ENCODE measurements around the gene EGLN2. TPM values are rescaled to one million over a fixed set of nuclear protein-coding genes. Genes with fewer than 3 reads are reported as not detected.
"Not testable (repeated sequence)": the region's sequence is repeated elsewhere in the genome, so short reads cannot be mapped to it uniquely, and the experiment has no call there.

Gene EGLN2
- polyA plus RNA-seq, 1 donor (not counting 4 experiments of a cell fraction or from before 2014, with no cell fraction given) = 31.6 TPM

- Histone ChIP-seq H3K9me3 (ENCODE audit: control insufficient read depth, low read depth, low read length) (no peaks in the 10 kb centered on the region), H3K36me3 (ENCODE audit: control insufficient read depth in 2 of 2, extremely low read depth in 1 of 2, insufficient read depth in 2 of 2, low read length in 2 of 2) (peaks cover 17 to 19% of the 10 kb centered on the region in 2 experiments), H3K4me1 (ENCODE audit: control insufficient read depth, extremely low read depth, insufficient read depth, low read length) (no peaks in the 10 kb centered on the region), H3K9ac (ENCODE audit: control insufficient read depth, extremely low read depth, insufficient read depth, low read length) (no peak overlapping the region), H3K27me3 (ENCODE audit: control insufficient read depth, extremely low read depth, insufficient read depth, low read length) (no peaks in the 10 kb centered on the region), H3K27ac (ENCODE audit: control insufficient read depth, insufficient read depth, low read length) (no peak overlapping the region), H2AFZ (ENCODE audit: control insufficient read depth, low read length) (no peak overlapping the region), H3K4me3 (ENCODE audit: control insufficient read depth in 2 of 3, extremely low read depth in 1 of 3, insufficient read depth in 2 of 3, low read depth in 1 of 3, low read length in 3 of 3) (no peak overlapping the region), H4K20me1 (ENCODE audit: control insufficient read depth, extremely low read depth, insufficient read depth, low read length) (no peaks in the 10 kb centered on the region), H3K79me2 (ENCODE audit: control insufficient read depth, insufficient read depth, low read length) (no peaks in the 10 kb centered on the region), H3K9me1 (ENCODE audit: control insufficient read depth, extremely low read depth, insufficient read depth, low read length) (no peaks in the 10 kb centered on the region), H3K4me2 (ENCODE audit: control insufficient read depth, extremely low read depth, insufficient read depth, low read depth, low read length) (no peak overlapping the region)
- TF ChIP-seq, protein P1, sequence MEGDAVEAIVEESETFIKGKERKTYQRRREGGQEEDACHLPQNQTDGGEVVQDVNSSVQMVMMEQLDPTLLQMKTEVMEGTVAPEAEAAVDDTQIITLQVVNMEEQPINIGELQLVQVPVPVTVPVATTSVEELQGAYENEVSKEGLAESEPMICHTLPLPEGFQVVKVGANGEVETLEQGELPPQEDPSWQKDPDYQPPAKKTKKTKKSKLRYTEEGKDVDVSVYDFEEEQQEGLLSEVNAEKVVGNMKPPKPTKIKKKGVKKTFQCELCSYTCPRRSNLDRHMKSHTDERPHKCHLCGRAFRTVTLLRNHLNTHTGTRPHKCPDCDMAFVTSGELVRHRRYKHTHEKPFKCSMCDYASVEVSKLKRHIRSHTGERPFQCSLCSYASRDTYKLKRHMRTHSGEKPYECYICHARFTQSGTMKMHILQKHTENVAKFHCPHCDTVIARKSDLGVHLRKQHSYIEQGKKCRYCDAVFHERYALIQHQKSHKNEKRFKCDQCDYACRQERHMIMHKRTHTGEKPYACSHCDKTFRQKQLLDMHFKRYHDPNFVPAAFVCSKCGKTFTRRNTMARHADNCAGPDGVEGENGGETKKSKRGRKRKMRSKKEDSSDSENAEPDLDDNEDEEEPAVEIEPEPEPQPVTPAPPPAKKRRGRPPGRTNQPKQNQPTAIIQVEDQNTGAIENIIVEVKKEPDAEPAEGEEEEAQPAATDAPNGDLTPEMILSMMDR (optimal IDR thresholded peaks at IDR 0.05 in 1 of 3, IDR thresholded peaks at IDR 0.05 in 1 of 3, conservative IDR thresholded peaks at IDR 0.05 in 1 of 3; ENCODE audit: extremely low read depth in 1 of 3, insufficient read depth in 2 of 3, low read length in 3 of 3) = no peak
- TF ChIP-seq EZH2 (IDR thresholded peaks at IDR 0.05; ENCODE audit: low read length) = no peak
- dilution Hi-C loops (cut with MboI; ENCODE audit: extremely low pct_ligation_motif_present, low sequenced_read_pairs) = no loop called here
- FAIRE-seq (no peak), DNase-seq (ENCODE audit: low read depth, low spot score) (no peak)
Observed at GRCh38 chr19:40768869-40769268, 30.1 kb upstream of the EGLN2 start.

- H3K4me2 ChIP-seq (ENCODE audit: control insufficient read depth, extremely low read depth, insufficient read depth, low read depth, low read length); FAIRE-seq; dilution Hi-C loops (cut with MboI; ENCODE audit: extremely low pct_ligation_motif_present, low sequenced_read_pairs): not testable (repeated sequence)
Observed at GRCh38 chr19:40771101-40771862, 27.7 kb upstream of the EGLN2 start.

More at GRCh38 chr19:40771101-40771862, 27.7 kb upstream of the EGLN2 start:
- not testable (repeated sequence) for DNase-seq (ENCODE audit: low read depth, low spot score); H2AFZ ChIP-seq (ENCODE audit: control insufficient read depth, low read length); H4K20me1 ChIP-seq (ENCODE audit: control insufficient read depth, extremely low read depth, insufficient read depth, low read length); H3K9me1 ChIP-seq (ENCODE audit: control insufficient read depth, extremely low read depth, insufficient read depth, low read length); H3K27ac ChIP-seq (ENCODE audit: control insufficient read depth, insufficient read depth, low read length); H3K27me3 ChIP-seq (ENCODE audit: control insufficient read depth, extremely low read depth, insufficient read depth, low read length); H3K4me3 ChIP-seq (ENCODE audit: control insufficient read depth in 2 of 3, extremely low read depth in 1 of 3, insufficient read depth in 2 of 3, low read depth in 1 of 3, low read length in 3 of 3); H3K9ac ChIP-seq (ENCODE audit: control insufficient read depth, extremely low read depth, insufficient read depth, low read length); H3K9me3 ChIP-seq (ENCODE audit: control insufficient read depth, low read depth, low read length); H3K79me2 ChIP-seq (ENCODE audit: control insufficient read depth, insufficient read depth, low read length); H3K36me3 ChIP-seq (ENCODE audit: control insufficient read depth in 2 of 2, extremely low read depth in 1 of 2, insufficient read depth in 2 of 2, low read length in 2 of 2)
- H3K4me1 ChIP-seq (ENCODE audit: control insufficient read depth, extremely low read depth, insufficient read depth, low read length) = peaks cover 15% of the 10 kb centered on the region

Data from keratinocyte (primary cell).